ENCODE data around the gene HNRNPA1.

GRCh38 chr12:54321363-54321762, 40.8 kb downstream of the HNRNPA1 start:
- TF ChIP-seq CTCF (conservative IDR thresholded peaks at IDR 0.05; ENCODE audit: low read depth, low read length), result no peak
- no peak for TF ChIP-seq EZH2 (IDR thresholded peaks at IDR 0.05; ENCODE audit: borderline replicate concordance, low read depth, low read length, poor library complexity, severe bottlenecking)
